Right atrium auricular region (tissue), 2 donors: Measurements from ENCODE around the gene CRIM1. TPM values are rescaled to one million over a fixed set of nuclear protein-coding genes. Genes with fewer than 3 reads are reported as not detected.

Experiments
- DNase-seq: peaks from one replicate; pipeline ENCODE4 v3.0.0-alpha.2; 2019; ENCODE audit warnings: low spot score
- H3K27ac ChIP-seq, 2 donors: fragments of 200-600 bp; sonication (generic); 1 replicate in 1 of 2; 2 replicates in 1 of 2; pipeline ENCODE4 v1.5.1; 2016 to 2019
- H3K27me3 ChIP-seq, 2 donors: fragments of 200-600 bp; sonication (generic); one replicate each; pipeline versions ENCODE4 v1.5.1 to v1.6.0; 2017 to 2019
- H3K36me3 ChIP-seq: fragments of 200-600 bp; sonication (generic); one replicate; pipeline ENCODE4 v1.5.1; 2016
- H3K4me1 ChIP-seq, 2 donors: fragments of 200-600 bp; sonication (generic); one replicate each; pipeline versions ENCODE4 v1.5.1 to v1.6.0; 2017 to 2019
- H3K4me3 ChIP-seq, 2 donors: fragments of 200-600 bp; sonication (generic); 1 replicate in 1 of 2; 2 replicates in 1 of 2; pipeline ENCODE4 v1.5.1; 2017 to 2019; ENCODE audit warnings: mild to moderate bottlenecking in 1 of 2, moderate library complexity in 1 of 2
- H3K9me3 ChIP-seq, 2 donors: fragments of 200-600 bp; sonication (generic); one replicate each; pipeline ENCODE4 v1.5.1; 2019
- CTCF ChIP-seq, 2 donors: fragments of 200-600 bp; sonication (generic); IDR thresholded peaks; one replicate each; pipeline ENCODE4 v1.5.1; 2019; ENCODE audit warnings: antibody characterized with exemption in 2 of 2
- total RNA-seq, 2 donors: library from RNA; depleted of rRNA; stranded (reverse); fragments of >200 nt; gene quantifications; one replicate each; pipeline ENCODE4 v1.1.0, GENCODE V29; 2016

The CRIM1 gene
- total RNA-seq, 2 donors from 2014 or later, result 49.1 to 71.3 TPM

GRCh38 chr2:36335597-36335996, 20.0 kb upstream of the CRIM1 start:
- Histone ChIP-seq H3K27ac (no peak overlapping the region), H3K36me3 (no peaks in the 10 kb centered on the region), H3K9me3 (no peaks in the 10 kb centered on the region), H3K4me1 (no peaks in the 10 kb centered on the region), H3K27me3 (no peaks in the 10 kb centered on the region), H3K4me3 (no peak overlapping the region)
- DNase-seq, result no peak
- TF ChIP-seq CTCF (IDR thresholded peaks at IDR 0.05), result no peak

GRCh38 chr2:36336321-36336720, 19.3 kb upstream of the CRIM1 start:
- H3K4me3 ChIP-seq, result no peak overlapping the region
- H3K27ac ChIP-seq, result no peak overlapping the region
- TF ChIP-seq CTCF (IDR thresholded peaks at IDR 0.05), result no peak
- no peaks in the 10 kb centered on the region for H3K27me3 ChIP-seq
- H3K9me3 ChIP-seq, result no peaks in the 10 kb centered on the region
- no peaks in the 10 kb centered on the region for H3K36me3 ChIP-seq
- no peak for DNase-seq
- no peaks in the 10 kb centered on the region for H3K4me1 ChIP-seq

- Histone ChIP-seq H3K36me3 (no peaks in the 10 kb centered on the region), H3K4me1 (no peaks in the 10 kb centered on the region), H3K4me3 (no peak overlapping the region), H3K9me3 (no peaks in the 10 kb centered on the region), H3K27ac (no peak overlapping the region), H3K27me3 (no peaks in the 10 kb centered on the region)
- DNase-seq, result no peak
- no peak for TF ChIP-seq CTCF (IDR thresholded peaks at IDR 0.05)
Measured at GRCh38 chr2:36337354-36337753, 18.2 kb upstream of the CRIM1 start.

GRCh38 chr2:36338124-36338826, 17.3 kb upstream of the CRIM1 start:
- Histone ChIP-seq H3K9me3 (no peaks in the 10 kb centered on the region), H3K27me3 (no peaks in the 10 kb centered on the region), H3K4me1 (no peaks in the 10 kb centered on the region), H3K4me3 (no peak overlapping the region), H3K36me3 (no peaks in the 10 kb centered on the region), H3K27ac (no peak overlapping the region)
- no peak for TF ChIP-seq CTCF (IDR thresholded peaks at IDR 0.05)
- DNase-seq, result no peak

GRCh38 chr2:36338827-36339145, 16.8 kb upstream of the CRIM1 start:
- Histone ChIP-seq H3K27me3 (no peaks in the 10 kb centered on the region), H3K9me3 (no peaks in the 10 kb centered on the region), H3K4me1 (no peaks in the 10 kb centered on the region), H3K27ac (no peak overlapping the region), H3K4me3 (no peak overlapping the region), H3K36me3 (no peaks in the 10 kb centered on the region)
- TF ChIP-seq CTCF (IDR thresholded peaks at IDR 0.05), result no peak
- DNase-seq, result no peak

GRCh38 chr2:36339607-36340218, 15.9 kb upstream of the CRIM1 start:
- no peaks in the 10 kb centered on the region for H3K36me3 ChIP-seq
- no peaks in the 10 kb centered on the region for H3K27me3 ChIP-seq
- DNase-seq, result no peak
- H3K4me3 ChIP-seq, result no peak overlapping the region
- no peaks in the 10 kb centered on the region for H3K4me1 ChIP-seq
- no peak for TF ChIP-seq CTCF (IDR thresholded peaks at IDR 0.05)
- H3K27ac ChIP-seq, result no peak overlapping the region
- H3K9me3 ChIP-seq, result no peaks in the 10 kb centered on the region
